ENCODE results near the gene ILDR1.
"Not testable (repeated sequence)": the region's sequence is repeated elsewhere in the genome, so short reads cannot be mapped to it uniquely, and the experiment has no call there.

ILDR1 gene

DNA sequence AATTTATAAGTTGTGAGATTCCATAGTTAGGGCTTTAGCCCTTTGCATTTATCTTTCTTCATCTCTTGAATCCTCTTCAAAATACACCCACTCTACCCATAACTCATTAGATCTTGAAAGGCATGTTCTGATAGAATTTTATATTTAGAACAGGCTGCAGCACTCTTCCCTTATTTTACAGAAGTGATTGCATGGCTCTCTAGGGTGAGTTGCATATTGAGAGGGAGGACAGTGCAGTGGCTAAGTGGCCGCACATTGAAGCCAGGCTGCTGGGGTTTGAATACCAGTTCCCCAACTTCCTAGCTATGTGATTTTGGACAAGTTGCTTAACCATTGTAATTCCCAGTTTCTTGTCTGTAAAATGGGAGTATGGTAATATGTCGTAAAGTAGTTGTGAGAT, 35.6 kb upstream of the ILDR1 start:
- Histone ChIP-seq H3K18ac (ENCODE audit: low read length) (no peak overlapping the region), H3K4me3 (ENCODE audit: low read length in 2 of 2) (no peak overlapping the region), H2BK5ac (ENCODE audit: low read length) (no peak overlapping the region), H4K91ac (ENCODE audit: low read depth, low read length, poor library complexity) (no peak overlapping the region), H3K4ac (ENCODE audit: low read length) (no peak overlapping the region), H3K9ac (ENCODE audit: low read depth, low read length, poor library complexity) (no peak overlapping the region), H2AK5ac (ENCODE audit: low read depth, low read length) (no peak overlapping the region), H3K4me1 (ENCODE audit: control insufficient read depth in 2 of 2, insufficient read depth in 1 of 2, low read depth in 1 of 2, low read length in 2 of 2) (no peaks in the 10 kb centered on the region), H2AFZ (ENCODE audit: low read length) (no peak overlapping the region), H2BK15ac (ENCODE audit: low read length) (no peak overlapping the region), H3K4me2 (ENCODE audit: insufficient read depth, low read length, poor library complexity, severe bottlenecking) (no peak overlapping the region), H3K27me3 (ENCODE audit: control insufficient read depth in 3 of 3, insufficient read depth in 3 of 3, low read depth in 1 of 3, low read length in 3 of 3) (no peaks in the 10 kb centered on the region), H3K79me1 (ENCODE audit: low read depth, low read length) (no peaks in the 10 kb centered on the region), H3K14ac (ENCODE audit: low read length) (no peak overlapping the region), H3K27ac (replicated peaks; ENCODE audit: low read length) (no peak overlapping the region), H2BK12ac (ENCODE audit: low read length) (no peak overlapping the region), H3K23ac (ENCODE audit: low read depth, low read length, poor library complexity) (no peak overlapping the region), H3K36me3 (replicated peaks in 1 of 2; ENCODE audit: control insufficient read depth in 2 of 2, insufficient read depth in 2 of 2, low read length in 2 of 2) (no peaks in the 10 kb centered on the region), H4K8ac (ENCODE audit: low read depth, low read length) (no peak overlapping the region), H3K9me3 (replicated peaks in 1 of 2; ENCODE audit: control insufficient read depth in 2 of 2, insufficient read depth in 1 of 2, low read depth in 1 of 2, low read length in 2 of 2) (no peaks in the 10 kb centered on the region), H2BK120ac (ENCODE audit: low read depth, low read length) (no peak overlapping the region)
- WGBS, 2 donors (ENCODE audit: extremely low coverage in 2 of 2, insufficient read length in 2 of 2, insufficient replicate concordance in 1 of 2) = no CpG with 5 or more reads among the region's 2 CpGs
- no peak for DNase-seq (ENCODE audit: low spot score)

DNA sequence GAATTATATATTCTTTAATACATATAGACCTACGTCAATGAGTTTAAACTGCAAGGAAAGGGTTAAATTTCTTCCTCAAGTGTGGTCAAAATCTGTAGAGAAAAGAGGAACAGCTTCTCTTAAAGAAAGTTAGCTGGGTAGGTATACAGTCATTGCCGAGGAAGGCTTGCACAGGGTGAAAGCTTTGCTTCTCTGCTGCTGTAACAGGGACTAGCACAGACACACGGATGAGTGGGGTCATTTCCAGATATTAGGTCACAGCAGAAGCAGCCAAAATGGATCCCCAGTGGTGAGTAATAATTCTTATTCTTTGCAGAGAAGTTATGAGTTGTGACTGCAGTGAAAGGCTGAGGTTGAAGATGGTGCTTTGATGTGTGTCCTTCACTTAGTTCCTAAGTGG, 33.2 kb upstream of the ILDR1 start, which contains the start of gene CD86:
Gene CD86 (plus strand): TSS at position 148 of the 400 bp plus-strand sequence. CDS start 128 bp downstream, at position 276.
- Histone ChIP-seq H2BK120ac (ENCODE audit: low read depth, low read length) (no peak within 1 kb of the TSS), H3K9ac (ENCODE audit: low read depth, low read length, poor library complexity) (no peak within 1 kb of the TSS), H3K4me1 (ENCODE audit: control insufficient read depth in 2 of 2, insufficient read depth in 1 of 2, low read depth in 1 of 2, low read length in 2 of 2) (no peaks in the 10 kb centered on the region), H3K23ac (ENCODE audit: low read depth, low read length, poor library complexity) (no peak within 1 kb of the TSS), H2AFZ (ENCODE audit: low read length) (peak within 1 kb of the TSS; percentile 5), H2BK12ac (ENCODE audit: low read length) (no peak within 1 kb of the TSS), H4K8ac (ENCODE audit: low read depth, low read length) (no peak within 1 kb of the TSS), H3K18ac (ENCODE audit: low read length) (no peak within 1 kb of the TSS), H2AK5ac (ENCODE audit: low read depth, low read length) (no peak within 1 kb of the TSS), H3K36me3 (replicated peaks in 1 of 2; ENCODE audit: control insufficient read depth in 2 of 2, insufficient read depth in 2 of 2, low read length in 2 of 2) (no peaks in the 10 kb centered on the region), H3K9me3 (replicated peaks in 1 of 2; ENCODE audit: control insufficient read depth in 2 of 2, insufficient read depth in 1 of 2, low read depth in 1 of 2, low read length in 2 of 2) (no peaks in the 10 kb centered on the region), H2BK15ac (ENCODE audit: low read length) (no peak within 1 kb of the TSS), H3K79me1 (ENCODE audit: low read depth, low read length) (no peaks in the 10 kb centered on the region), H4K91ac (ENCODE audit: low read depth, low read length, poor library complexity) (no peak within 1 kb of the TSS), H3K27me3 (ENCODE audit: control insufficient read depth in 3 of 3, insufficient read depth in 3 of 3, low read depth in 1 of 3, low read length in 3 of 3) (no peaks in the 10 kb centered on the region), H3K14ac (ENCODE audit: low read length) (no peak within 1 kb of the TSS), H3K27ac (replicated peaks; ENCODE audit: low read length) (no peak within 1 kb of the TSS), H3K4me3 (ENCODE audit: low read length in 2 of 2) (no peak within 1 kb of the TSS), H3K4me2 (ENCODE audit: insufficient read depth, low read length, poor library complexity, severe bottlenecking) (no peak within 1 kb of the TSS), H2BK5ac (ENCODE audit: low read length) (no peak within 1 kb of the TSS), H3K4ac (ENCODE audit: low read length) (no peak within 1 kb of the TSS)
- WGBS, 2 donors (ENCODE audit: extremely low coverage in 2 of 2, insufficient read length in 2 of 2, insufficient replicate concordance in 1 of 2) = no CpG with 5 or more reads among the region's 3 CpGs
- no peak for DNase-seq (ENCODE audit: low spot score)

DNA sequence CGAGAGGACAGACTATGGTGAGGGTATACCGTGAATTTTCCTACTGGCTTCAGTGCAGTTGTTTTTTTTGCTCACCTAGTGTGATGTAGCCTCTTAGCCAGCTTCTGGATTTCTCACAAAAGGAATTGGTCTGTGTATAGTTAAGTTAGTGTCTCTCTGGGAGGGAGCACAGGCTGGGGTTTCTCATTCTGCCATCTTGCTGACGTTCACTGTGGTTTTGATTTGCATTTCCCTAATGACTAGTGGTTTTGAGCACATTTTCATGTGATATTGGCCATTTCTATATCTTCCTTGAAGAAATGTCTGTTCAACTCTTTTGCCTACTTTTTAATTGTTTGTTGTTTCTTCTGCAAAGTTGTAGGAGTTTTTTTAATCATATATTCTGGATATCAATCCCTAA, 30.9 kb upstream of the ILDR1 start:
- no peak overlapping the region for H4K8ac ChIP-seq (ENCODE audit: low read depth, low read length)
- H2BK12ac ChIP-seq (ENCODE audit: low read length) = no peak overlapping the region
- H3K4ac ChIP-seq (ENCODE audit: low read length) = no peak overlapping the region
- DNase-seq (ENCODE audit: low spot score) = no peak
- H3K14ac ChIP-seq (ENCODE audit: low read length) = no peak overlapping the region
- H2AFZ ChIP-seq (ENCODE audit: low read length) = no peak overlapping the region
- no peak overlapping the region for H3K27ac ChIP-seq (replicated peaks; ENCODE audit: low read length)
- no peak overlapping the region for H2BK120ac ChIP-seq (ENCODE audit: low read depth, low read length)
- H3K36me3 ChIP-seq (replicated peaks in 1 of 2; ENCODE audit: control insufficient read depth in 2 of 2, insufficient read depth in 2 of 2, low read length in 2 of 2) = no peaks in the 10 kb centered on the region
- H2BK5ac ChIP-seq (ENCODE audit: low read length) = no peak overlapping the region
- no peaks in the 10 kb centered on the region for H3K9me3 ChIP-seq (replicated peaks in 1 of 2; ENCODE audit: control insufficient read depth in 2 of 2, insufficient read depth in 1 of 2, low read depth in 1 of 2, low read length in 2 of 2)
- no peak overlapping the region for H3K23ac ChIP-seq (ENCODE audit: low read depth, low read length, poor library complexity)
- H3K79me1 ChIP-seq (ENCODE audit: low read depth, low read length) = no peaks in the 10 kb centered on the region
- H2AK5ac ChIP-seq (ENCODE audit: low read depth, low read length) = no peak overlapping the region
- H2BK15ac ChIP-seq (ENCODE audit: low read length) = no peak overlapping the region
- no CpG with 5 or more reads among the region's 3 CpGs for WGBS, 2 donors (ENCODE audit: extremely low coverage in 2 of 2, insufficient read length in 2 of 2, insufficient replicate concordance in 1 of 2)
- no peak overlapping the region for H3K18ac ChIP-seq (ENCODE audit: low read length)
- no peak overlapping the region for H3K4me2 ChIP-seq (ENCODE audit: insufficient read depth, low read length, poor library complexity, severe bottlenecking)
- no peaks in the 10 kb centered on the region for H3K27me3 ChIP-seq (ENCODE audit: control insufficient read depth in 3 of 3, insufficient read depth in 3 of 3, low read depth in 1 of 3, low read length in 3 of 3)
- no peak overlapping the region for H3K9ac ChIP-seq (ENCODE audit: low read depth, low read length, poor library complexity)
- H3K4me3 ChIP-seq (ENCODE audit: low read length in 2 of 2) = no peak overlapping the region
- H4K91ac ChIP-seq (ENCODE audit: low read depth, low read length, poor library complexity) = no peak overlapping the region
- H3K4me1 ChIP-seq (ENCODE audit: control insufficient read depth in 2 of 2, insufficient read depth in 1 of 2, low read depth in 1 of 2, low read length in 2 of 2) = no peaks in the 10 kb centered on the region

DNA sequence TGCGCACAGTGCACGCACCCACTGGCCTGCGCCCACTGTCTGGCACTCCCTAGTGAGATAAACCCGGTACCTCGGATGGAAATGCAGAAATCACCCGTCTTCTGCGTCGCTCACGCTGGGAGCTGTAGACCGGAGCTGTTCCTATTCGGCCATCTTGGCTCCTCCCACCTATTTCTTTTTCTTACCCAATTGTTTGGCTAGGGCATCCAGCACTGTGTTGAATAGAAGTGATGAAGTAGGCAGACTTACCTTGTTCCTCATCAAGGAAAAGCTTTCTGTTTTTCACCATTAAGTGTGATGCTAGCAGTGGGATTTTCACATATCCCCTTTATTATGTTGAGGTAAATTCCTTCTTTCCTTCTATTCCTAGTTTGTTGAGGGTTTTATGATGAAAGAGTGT, 25.7 kb upstream of the ILDR1 start:
- WGBS, 2 donors (ENCODE audit: extremely low coverage in 2 of 2, insufficient read length in 2 of 2, insufficient replicate concordance in 1 of 2) = no CpG with 5 or more reads among the region's 11 CpGs
- H3K36me3 ChIP-seq (replicated peaks in 1 of 2; ENCODE audit: control insufficient read depth in 2 of 2, insufficient read depth in 2 of 2, low read length in 2 of 2); DNase-seq (ENCODE audit: low spot score); H3K14ac ChIP-seq (ENCODE audit: low read length); H3K4me2 ChIP-seq (ENCODE audit: insufficient read depth, low read length, poor library complexity, severe bottlenecking); H3K27me3 ChIP-seq (ENCODE audit: control insufficient read depth in 3 of 3, insufficient read depth in 3 of 3, low read depth in 1 of 3, low read length in 3 of 3); H3K9ac ChIP-seq (ENCODE audit: low read depth, low read length, poor library complexity); H3K23ac ChIP-seq (ENCODE audit: low read depth, low read length, poor library complexity); H3K4me1 ChIP-seq (ENCODE audit: control insufficient read depth in 2 of 2, insufficient read depth in 1 of 2, low read depth in 1 of 2, low read length in 2 of 2); H3K27ac ChIP-seq (replicated peaks; ENCODE audit: low read length); H2AFZ ChIP-seq (ENCODE audit: low read length); H3K18ac ChIP-seq (ENCODE audit: low read length); H2BK15ac ChIP-seq (ENCODE audit: low read length); H2AK5ac ChIP-seq (ENCODE audit: low read depth, low read length); H3K4me3 ChIP-seq (ENCODE audit: low read length in 2 of 2); H4K91ac ChIP-seq (ENCODE audit: low read depth, low read length, poor library complexity); H2BK12ac ChIP-seq (ENCODE audit: low read length); H3K4ac ChIP-seq (ENCODE audit: low read length); H3K79me1 ChIP-seq (ENCODE audit: low read depth, low read length); H2BK5ac ChIP-seq (ENCODE audit: low read length); H4K8ac ChIP-seq (ENCODE audit: low read depth, low read length); H3K9me3 ChIP-seq (replicated peaks in 1 of 2; ENCODE audit: control insufficient read depth in 2 of 2, insufficient read depth in 1 of 2, low read depth in 1 of 2, low read length in 2 of 2); H2BK120ac ChIP-seq (ENCODE audit: low read depth, low read length): not testable (repeated sequence)
